ENCODE measurements around the gene APBB2. TPM values are rescaled to one million over a fixed set of nuclear protein-coding genes. Genes with fewer than 3 reads are reported as not detected.

APBB2 gene
- total RNA-seq, 4 donors from 2014 or later: 47.5 to 99.9 (median 57.5) TPM

GRCh38 chr4:41157009-41157408, 57.3 kb downstream of the APBB2 start:
- no peak for DNase-seq
- Histone ChIP-seq H3K27me3 (no peaks in the 10 kb centered on the region), H3K9me3 (no peaks in the 10 kb centered on the region), H3K27ac (no peak overlapping the region), H3K36me3 (no peaks in the 10 kb centered on the region), H3K4me3 (no peak overlapping the region), H3K4me1 (no peaks in the 10 kb centered on the region)
- TF ChIP-seq POLR2A (IDR thresholded peaks at IDR 0.05) (no peak), CTCF (IDR thresholded peaks at IDR 0.05) (no peak)

GRCh38 chr4:41156574-41156973, 57.8 kb downstream of the APBB2 start:
- H3K27me3 ChIP-seq: no peaks in the 10 kb centered on the region
- H3K4me3 ChIP-seq: no peak overlapping the region
- H3K36me3 ChIP-seq: no peaks in the 10 kb centered on the region
- TF ChIP-seq POLR2A (IDR thresholded peaks at IDR 0.05) (no peak), CTCF (IDR thresholded peaks at IDR 0.05) (no peak)
- DNase-seq: no peak
- no peak overlapping the region for H3K27ac ChIP-seq
- H3K4me1 ChIP-seq: no peaks in the 10 kb centered on the region
- no peaks in the 10 kb centered on the region for H3K9me3 ChIP-seq

- Histone ChIP-seq H3K27ac (no peak overlapping the region), H3K27me3 (no peaks in the 10 kb centered on the region), H3K36me3 (no peaks in the 10 kb centered on the region)
Observed at GRCh38 chr4:41155194-41155830, 59.0 kb downstream of the APBB2 start.

GRCh38 chr4:41154814-41155177, 59.5 kb downstream of the APBB2 start:
- Histone ChIP-seq H3K4me3 (no peak overlapping the region), H3K4me1 (no peaks in the 10 kb centered on the region), H3K9me3 (no peaks in the 10 kb centered on the region), H3K36me3 (no peaks in the 10 kb centered on the region), H3K27ac (no peak overlapping the region), H3K27me3 (no peaks in the 10 kb centered on the region)
- no peak for TF ChIP-seq CTCF (IDR thresholded peaks at IDR 0.05)
- no peak for DNase-seq

More at GRCh38 chr4:41155194-41155830, 59.0 kb downstream of the APBB2 start:
- no peak for DNase-seq
- Histone ChIP-seq H3K4me3 (no peak overlapping the region), H3K9me3 (no peaks in the 10 kb centered on the region), H3K4me1 (no peaks in the 10 kb centered on the region)
- TF ChIP-seq CTCF (IDR thresholded peaks at IDR 0.05): no peak
- no peak for TF ChIP-seq POLR2A (IDR thresholded peaks at IDR 0.05)

- Histone ChIP-seq H3K4me3 (no peak overlapping the region), H3K9me3 (no peaks in the 10 kb centered on the region), H3K4me1 (no peaks in the 10 kb centered on the region), H3K27ac (no peak overlapping the region), H3K27me3 (no peaks in the 10 kb centered on the region), H3K36me3 (no peaks in the 10 kb centered on the region)
- DNase-seq: no peak
- TF ChIP-seq POLR2A (IDR thresholded peaks at IDR 0.05) (no peak), CTCF (IDR thresholded peaks at IDR 0.05) (no peak)
Observed at GRCh38 chr4:41154010-41154813, 60.1 kb downstream of the APBB2 start.
